A172 (cell line): ENCODE data around the gene WWOX. TPM values are rescaled to one million over a fixed set of nuclear protein-coding genes. Genes with fewer than 3 reads are reported as not detected.

Experiments used
- DNase-seq: peaks from one replicate; pipeline ENCODE4 v3.0.0-alpha.2; 2015; ENCODE audit warnings: low spot score
- total RNA-seq: library from RNA; depleted of rRNA; stranded (reverse); fragments of >200 nt; shearing (Covaris generic); gene quantifications from 2 replicates; pipeline ENCODE4 v1.2.3, GENCODE V29; 2014

The WWOX gene
- total RNA-seq, 1 experiment from 2014 or later, result 29.6 TPM

DNA sequence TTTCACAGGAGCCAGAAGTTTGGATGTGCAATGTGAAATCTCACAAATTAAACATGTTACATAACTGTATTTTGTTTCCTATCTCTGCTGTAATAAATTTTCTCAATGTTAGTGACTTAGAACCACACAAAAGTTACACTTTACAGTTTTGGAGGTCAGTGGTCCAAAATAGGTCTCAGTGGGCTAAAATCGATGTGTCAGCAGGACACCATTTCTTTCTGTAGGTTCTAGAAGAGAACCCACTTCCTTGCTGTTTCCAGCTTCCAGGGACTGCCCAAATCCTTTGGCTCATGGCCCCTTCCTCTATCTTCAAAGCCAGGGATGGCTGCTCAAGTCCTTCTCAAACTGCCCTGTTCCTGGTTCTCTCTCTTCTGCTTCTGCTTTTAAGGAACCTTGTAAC, 252.7 kb downstream of the WWOX start:
- DNase-seq, result no peak

DNA sequence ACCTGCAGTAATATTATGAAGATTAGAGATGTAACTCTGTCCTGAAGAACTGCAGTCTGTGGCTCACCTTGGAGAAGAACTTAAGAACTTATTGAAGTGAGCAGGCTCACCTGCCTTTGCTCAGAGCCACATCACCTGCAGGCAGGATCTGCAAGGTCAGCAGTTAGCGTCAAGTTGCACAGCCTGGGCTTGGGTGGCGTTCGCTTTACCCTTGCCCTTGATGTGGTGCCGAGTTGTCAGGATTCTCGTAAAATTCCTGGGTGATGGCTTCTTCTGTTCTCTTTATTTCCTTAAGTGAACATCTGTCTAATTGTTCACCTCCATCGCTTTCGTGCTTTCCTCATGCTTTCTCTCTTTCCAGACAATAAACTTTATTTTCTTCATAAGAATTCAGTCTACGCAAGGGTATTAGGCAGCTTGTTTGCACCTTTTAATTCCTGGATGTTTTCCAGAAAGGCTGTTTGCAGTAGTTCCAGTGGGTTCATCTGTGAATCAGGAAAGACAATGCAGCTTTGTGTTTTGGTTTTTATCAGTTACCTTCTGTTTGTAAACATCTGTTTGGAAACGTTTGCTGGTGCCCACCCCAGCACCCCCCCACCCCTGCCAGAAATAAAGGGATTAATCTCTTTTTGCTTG, 254.3 kb downstream of the WWOX start:
- no peak for DNase-seq

DNA sequence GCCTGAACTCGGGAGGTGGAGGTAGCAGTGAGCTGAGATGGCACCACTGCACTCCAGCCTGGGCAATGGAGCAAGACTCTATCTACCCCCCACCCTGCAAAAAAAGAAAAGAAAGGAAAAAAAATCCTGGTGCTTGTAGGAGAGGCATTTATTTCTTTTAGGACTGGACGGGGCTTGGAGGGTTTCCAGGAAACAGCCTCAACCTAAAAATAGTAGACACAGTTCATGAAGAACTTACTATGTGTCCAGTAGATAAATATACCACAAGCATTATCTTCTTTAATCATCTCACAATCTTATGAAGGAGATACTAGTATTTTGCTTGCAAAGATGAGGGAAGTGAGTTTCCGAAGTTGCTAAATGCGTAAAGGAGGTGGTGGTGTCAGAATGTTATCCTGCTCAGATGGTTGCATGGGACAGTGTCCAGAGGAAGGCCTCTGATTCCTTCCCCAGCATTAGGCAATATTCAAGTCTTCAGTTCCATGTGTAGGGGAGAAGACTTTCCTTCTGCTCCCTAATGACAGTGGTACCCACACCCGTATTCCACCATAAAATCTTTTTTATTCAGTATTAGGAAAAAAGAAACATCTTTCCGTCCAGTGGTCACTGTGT, 263.2 kb downstream of the WWOX start:
- no peak for DNase-seq

DNA sequence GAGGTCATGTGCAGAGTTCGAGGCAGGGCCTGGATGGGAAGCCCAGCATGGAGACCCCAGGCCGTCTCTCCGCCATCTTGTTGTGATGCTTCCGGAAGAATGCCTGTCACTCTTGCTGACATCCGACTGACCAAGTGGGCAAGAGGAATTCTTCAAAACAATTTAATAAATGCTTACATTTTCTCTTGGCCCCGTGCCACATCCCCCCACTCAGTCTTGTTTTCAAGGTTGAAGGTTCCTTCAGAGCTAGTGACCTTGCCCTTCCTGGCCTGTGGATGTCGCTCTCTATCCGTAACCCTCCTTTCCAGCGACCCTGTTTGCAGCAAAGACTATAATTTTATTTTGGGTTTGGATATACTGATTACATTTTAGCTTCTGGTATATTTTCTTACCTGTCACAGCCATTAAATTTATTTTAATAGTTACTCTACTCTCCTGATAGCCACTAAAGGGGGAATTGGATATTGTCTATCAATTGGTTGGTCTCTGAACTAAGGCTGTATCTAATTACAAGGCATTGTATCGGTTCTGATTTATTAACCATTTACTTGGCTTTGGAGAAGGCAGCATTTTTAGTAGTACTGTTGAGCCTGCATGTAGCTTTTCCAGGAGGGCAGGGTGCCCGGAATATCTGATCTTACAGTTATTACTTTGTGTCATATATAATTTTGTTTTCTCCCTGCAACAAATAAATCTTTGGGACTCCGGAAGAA, 264.5 kb downstream of the WWOX start:
- no peak for DNase-seq

DNA sequence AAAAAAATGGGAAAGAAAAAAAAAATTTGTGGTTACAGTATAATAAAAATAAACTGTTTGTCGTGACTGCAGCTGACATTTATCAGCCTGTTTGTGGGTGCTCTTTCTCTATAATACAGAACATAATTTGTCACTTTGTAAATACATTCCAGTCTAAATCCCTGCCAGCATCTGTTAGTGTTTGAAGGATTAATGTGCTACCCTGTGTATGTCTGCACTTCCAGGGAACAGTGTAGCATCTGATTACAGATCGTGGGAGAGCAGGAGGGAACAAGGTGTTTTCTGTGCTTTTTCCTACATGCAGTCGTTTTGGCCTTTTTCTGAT, 265.1 kb downstream of the WWOX start:
- no peak for DNase-seq

DNA sequence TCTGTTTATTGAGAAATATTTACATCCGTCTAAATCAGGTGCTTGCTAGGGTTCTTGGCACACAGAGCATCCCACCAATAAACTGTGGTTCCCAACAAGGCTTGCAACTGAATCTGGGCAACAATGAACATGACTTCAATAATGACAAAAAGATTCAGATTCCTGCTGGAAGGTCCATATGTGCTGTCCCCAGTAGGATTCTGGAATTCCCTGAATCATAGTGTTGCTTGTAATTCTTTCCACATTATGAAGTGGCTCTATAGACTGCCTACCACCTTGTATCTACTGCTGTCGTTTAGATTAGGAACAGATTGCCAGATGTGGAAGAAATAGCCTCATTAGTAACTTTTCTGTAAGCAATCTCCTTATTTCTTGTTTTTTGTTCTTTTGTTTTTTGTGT, 265.9 kb downstream of the WWOX start:
- no peak for DNase-seq

DNA sequence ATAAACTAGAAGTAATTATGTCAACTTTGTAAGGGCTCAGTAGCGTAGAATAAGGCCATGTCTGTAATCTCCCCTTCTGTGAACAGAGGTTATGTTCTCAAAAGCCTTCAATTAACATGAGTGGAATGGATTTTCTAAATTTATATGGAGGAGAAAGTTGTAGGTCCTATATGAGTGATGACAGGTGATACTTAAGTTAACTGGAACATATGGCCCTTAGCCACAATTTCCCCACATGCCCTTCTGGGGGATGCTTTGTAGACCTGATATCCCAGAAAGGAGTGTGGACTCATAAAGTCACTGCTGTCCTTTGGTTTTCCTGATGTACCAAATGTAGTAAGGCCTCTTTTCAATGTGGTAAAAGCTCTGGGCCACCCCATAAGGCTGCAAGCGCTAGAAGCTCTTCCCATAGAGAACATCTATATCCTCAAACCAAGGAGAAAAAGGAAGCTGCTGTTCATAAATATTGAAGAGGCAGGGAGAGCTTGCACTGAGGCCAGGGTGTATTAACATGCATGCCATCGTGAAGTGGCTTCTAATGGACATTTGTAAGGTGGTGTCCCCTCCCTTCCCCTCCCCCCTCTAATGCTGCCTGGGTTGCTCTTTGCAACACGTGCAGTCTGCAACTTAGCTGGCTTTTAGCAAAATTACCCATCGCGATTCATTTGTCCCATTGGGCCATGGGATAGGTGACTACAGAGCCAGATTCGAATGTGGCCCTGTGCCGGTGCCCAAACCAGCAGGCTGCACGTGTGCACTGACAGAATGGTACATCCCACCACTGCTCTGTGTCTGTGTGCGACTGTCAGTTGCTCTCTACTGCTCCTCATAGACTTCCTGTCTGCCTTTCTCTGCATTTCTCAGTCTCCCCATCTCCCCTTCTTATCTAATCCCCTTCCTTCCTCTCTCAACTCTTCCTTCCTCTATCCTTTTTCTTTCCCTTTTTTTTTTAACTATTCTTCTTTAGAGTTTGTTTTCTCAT, 269.0 kb downstream of the WWOX start:
- DNase-seq, result no peak

DNA sequence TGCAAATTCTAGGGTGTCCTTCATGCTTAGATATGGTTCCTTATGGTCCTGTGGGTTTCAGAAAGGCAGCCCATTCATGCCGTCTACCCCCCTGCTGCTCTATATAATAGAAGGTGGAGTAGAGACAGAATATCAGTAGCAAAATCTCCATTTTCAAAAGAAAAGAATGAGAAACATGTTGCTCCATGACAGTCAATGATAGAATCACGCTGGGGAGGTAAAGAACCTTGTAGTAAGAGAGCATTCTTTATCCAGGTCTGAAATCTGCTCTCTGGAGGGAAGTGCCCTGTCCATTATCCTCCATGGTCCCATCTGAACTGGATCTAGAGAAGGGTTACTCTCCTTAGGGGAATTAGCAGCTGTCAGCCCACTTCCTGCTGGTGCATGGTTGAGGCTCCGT, 272.8 kb downstream of the WWOX start:
- DNase-seq, result no peak

DNA sequence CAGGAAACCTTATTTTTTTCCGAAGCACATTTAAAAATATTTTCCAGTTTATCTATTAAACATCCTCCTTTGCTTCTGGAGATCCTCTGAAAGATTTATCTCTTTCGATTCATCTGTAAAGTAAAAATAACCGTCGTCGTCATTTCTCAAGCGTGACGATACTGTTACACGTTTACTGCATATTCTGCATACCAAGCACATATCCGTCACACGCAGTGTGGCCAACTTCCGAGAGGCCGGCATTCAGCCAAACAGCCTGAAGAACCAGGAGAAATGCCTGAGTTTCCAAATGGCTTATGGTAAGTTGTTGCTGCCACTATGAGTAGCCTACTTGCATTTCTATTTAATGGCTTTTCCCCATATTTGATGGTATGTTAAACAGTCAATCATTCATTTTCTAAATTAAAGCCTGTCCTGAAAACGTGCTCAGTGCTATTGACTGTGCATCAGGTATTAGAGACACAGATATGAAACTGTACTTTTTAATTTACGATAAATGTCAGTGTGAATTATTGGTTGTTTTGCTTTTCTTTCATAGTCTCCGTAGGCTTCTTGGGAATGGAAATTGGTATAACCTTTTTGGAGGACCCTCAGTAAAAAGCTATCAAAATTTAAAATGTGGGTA, 275.7 kb downstream of the WWOX start:
- no peak for DNase-seq

DNA sequence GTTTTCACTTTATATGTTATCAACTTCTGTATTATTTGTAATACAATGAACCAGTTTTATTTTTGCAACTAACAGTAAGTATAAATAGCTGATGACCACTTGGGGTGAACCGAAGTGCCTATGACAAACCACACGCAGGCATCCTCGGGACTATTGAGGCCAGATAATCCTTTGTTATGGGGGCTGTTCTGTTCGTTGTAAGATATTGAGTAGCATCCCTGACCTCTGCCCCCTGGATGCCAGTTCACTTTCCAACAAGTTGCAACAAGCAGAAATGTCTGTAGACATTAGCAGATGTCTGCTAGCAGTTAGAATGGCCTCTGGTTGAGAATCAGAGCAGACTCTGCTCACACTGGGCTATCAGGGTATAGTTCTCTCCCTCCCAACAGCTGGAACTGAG, 277.0 kb downstream of the WWOX start:
- DNase-seq, result no peak

DNA sequence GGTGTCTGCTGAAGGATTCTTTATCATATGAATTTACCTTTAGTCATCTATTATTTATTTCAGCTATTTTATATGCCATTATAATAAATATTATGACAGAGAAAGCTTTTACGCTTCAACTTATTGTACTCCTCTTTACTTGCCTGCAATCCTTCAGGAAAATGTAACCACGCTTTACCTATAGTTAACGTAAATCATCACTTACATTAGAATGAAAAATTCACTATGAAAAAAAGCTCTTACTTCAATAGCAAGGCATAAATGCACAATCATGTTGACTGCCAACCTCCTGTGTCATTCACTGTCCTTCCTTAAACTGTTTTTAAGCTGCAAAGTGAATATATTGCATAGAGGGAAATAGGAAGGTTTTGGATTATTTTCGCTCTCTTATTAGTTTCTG, 277.9 kb downstream of the WWOX start:
- no peak for DNase-seq

DNA sequence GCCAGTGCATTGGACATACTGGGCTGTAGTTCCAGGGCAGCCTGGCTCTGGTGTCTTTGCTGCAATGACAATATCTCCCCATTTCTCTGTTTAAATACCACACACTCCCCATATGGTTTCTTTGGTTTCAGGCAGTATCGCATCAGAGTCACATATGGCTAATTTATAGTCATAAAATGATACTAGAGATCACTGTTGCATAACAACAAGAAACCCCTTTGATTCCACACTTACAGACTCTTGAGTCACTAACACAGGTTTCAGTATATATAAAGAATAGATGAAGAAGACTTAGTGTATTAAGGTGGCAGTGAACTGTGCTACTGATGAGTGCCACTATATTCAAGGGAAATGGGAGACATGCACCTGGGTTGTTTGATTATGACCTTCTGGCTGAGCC, 281.6 kb downstream of the WWOX start:
- DNase-seq, result no peak

DNA sequence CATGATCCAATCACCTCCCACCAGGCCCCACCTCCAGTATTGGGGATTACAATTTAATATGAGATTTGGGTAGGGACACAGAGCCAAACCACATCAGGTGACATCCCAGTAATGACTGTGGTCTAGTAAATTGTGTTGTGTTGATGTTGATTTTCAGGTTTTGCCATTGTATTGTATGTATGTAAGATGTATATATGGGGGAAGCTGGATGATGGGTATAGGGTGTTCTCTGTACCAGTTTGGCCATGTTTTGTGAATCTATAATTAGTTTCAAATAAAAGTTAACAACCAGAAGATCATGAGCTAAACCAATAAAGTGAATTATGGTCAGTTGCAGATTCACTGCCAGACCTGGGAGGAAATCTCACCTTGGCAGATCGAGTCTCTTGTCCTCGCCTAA, 283.7 kb downstream of the WWOX start:
- DNase-seq, result no peak

DNA sequence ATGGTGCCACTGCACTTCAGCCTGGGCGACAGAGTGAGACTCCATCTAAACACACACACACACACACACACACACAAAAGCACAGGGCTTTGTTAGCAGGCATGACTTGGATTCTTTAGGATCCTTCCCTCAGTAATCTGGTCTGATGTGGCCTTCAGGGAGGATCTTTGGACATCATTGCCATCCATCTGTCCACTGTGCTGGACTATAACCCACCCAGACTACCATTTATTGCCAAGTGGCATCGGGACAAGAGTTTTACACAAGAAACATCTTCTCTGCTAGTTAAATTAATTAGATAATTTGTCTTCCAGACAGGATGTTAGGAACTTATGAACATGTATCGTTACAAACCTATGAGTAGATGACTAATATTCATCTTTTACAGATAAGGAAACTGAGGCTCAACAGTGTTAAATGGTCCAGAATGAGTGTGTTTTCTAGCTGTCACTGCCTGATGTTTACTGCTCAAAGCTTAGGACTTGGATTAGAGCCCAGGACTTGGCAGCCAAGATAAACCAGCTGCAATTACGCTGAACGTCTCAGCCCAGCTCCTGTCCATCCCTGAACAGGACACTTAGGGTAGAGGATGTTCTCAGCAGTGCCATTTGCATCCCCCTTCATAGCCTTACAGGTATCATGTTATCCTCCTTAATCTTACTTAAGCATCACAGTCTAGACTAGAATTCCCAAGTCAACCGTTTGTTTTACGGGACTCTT, 285.8 kb downstream of the WWOX start:
- DNase-seq, result no peak

DNA sequence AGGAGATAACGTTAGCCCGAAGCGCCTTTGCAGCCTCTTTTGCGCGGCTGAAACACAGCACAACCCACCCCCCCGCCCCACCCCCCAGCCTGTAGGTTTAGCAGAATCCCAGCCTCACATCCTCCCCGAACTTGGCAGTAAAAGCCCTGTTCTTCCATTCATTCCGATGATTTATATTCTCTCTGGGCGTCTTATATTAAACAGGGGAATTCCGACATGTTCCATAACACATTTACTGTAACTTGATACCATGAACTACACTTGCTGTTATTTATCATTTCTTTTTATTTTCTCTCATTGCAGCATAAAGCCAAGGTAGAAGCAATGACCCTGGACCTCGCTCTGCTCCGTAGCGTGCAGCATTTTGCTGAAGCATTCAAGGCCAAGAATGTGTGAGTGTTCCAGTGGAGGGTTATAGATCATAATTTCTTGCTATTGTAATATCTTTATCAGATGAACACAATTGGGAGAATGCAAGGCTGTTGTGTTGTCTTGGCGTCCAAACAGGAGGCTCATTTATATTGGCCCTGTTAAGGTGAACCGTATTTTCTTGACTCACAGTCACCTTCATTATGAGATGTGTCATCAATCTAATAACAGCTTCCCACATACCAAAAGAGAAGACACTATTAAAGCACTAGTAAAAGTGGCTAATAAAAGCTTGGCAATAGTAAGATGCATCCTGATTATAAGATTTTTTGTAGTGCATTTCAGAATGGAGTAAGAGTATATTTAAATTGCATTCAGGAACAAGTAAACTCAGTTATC, 287.3 kb downstream of the WWOX start:
- DNase-seq, result no peak

DNA sequence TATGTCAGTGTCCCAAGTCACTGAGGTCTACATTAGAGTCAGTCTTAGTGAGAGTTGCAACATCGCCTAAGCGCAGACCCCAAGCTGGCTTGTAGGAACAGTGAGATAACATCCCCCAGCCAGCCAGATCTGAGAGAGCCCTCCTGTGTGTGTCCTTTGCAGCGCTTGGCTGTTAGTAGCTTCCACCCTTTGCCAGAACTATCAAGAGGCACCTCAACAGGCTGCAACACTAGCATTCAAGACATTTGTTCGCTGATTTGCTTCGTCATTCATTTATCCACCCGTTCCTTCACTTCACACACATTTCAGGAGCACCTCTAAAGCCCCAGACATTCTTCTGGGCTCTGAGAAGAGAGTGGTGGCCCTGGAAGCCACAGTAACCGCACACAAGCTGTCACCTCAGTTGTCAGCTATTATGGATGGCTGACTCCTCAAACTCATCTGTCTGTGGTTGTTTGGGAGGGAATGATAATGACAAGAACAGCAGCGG, 289.6 kb downstream of the WWOX start:
- DNase-seq, result no peak

DNA sequence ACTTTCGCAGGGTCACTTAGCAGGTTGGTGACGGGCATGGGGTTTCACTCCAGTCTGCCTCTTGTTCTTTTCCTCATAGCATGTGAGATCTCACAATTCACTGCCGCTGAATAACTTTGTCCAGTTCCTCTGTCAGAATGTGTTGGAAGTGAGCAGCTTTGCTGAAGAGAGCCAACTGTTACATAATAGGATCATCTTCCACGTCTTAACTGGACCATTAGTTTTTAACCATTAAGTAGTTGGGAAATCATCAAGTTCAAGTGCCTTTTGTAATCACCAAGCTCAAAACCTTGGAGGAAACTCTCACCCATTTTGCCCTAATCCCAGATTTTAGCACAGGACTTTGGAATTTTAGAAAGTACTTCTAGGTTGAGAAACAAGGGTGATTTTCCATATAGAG, 290.6 kb downstream of the WWOX start:
- no peak for DNase-seq

DNA sequence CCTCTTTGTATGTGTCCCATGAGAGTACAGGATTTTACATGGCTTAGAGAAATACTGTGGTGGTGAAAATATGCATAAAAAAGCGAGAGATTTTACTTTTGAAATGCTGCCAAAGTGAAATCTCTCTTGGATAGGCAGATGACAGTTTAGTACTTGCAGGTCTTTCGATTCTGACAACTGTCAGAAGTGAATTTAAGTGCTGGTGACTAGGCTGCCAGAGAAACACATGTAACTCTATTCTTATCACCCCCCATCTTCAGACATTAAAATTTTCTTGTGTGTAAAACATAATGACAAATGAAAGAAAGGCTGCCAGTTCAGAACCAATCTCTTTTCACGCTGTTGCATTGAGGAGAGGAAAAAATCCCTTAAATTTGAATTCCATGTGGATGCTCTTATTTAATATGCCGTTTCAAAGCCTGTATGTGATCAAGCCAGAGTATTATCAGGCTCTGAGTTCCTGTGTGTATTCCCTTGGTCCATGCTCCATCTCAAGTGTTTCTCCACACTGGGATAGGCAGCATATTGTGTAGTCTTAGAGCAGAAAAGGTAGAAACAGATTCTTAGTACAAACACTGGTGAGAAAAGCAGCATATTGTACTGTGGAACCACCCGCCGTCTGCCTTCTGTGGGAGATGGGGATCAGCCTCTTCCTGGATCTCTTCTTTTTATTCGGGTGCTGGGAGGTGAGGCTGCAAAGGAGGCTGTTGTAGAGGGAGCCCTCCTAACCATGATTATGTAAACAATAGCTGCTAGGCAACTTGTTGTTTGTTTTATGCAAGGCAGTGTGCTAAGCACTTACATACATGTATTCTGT, 291.3 kb downstream of the WWOX start:
- DNase-seq, result no peak

DNA sequence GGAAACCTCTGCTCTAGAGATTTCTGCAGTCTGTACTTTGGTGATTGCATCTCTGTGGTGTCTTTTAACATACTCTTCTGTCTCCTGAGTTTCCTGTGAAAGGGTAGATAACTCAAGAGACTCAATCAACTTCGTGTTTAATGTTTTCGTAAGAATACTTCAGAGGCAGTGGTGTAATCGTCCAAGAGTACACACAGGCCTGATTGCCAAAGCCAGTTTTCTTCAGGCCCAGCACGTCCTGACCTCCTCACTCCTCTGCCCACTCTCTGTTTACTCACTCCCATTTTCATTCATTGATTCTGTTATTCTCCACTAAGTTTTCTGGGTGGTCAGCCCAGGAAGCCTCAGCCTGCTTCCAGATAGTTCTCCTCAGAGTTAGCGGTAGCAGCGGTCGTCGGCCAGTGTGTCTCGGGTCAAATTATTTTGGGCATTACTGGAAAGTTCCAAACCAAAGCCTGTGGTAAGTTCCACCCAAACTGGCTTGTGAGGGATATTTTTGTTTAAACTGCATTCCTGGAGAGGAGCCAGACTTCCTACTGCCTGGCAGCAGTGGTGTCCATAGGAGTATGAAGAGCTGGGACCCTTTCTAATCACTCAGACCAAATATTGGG, 293.2 kb downstream of the WWOX start:
- DNase-seq, result no peak
